Mesenchymal stem cell (in vitro differentiated cells and primary cell): Measurements from ENCODE around the gene COL13A1.
A peak's percentile ranks its signal among the peaks of the same experiment; 100 is the strongest.

Source experiments
- DNase-seq: peaks from one replicate; pipeline ENCODE4 v3.0.0-alpha.2; 2013
- H2AFZ ChIP-seq: one replicate; pipeline ENCODE4 v1.6.1; 2013; ENCODE audit warnings: low read depth, mild to moderate bottlenecking, control low read depth, inconsistent platforms, low read length, moderate library complexity
- H2AK5ac ChIP-seq: 2 replicates; pipeline ENCODE4 v1.6.1; 2013; ENCODE audit warnings: low read length, moderate library complexity, mild to moderate bottlenecking, inconsistent platforms; ENCODE audit not compliant: severe bottlenecking
- H2BK120ac ChIP-seq: one replicate; pipeline ENCODE4 v1.6.1; 2013; ENCODE audit warnings: low read depth, mild to moderate bottlenecking, inconsistent platforms, low read length, moderate library complexity
- H2BK12ac ChIP-seq, 2 experiments: one replicate each; pipeline ENCODE4 v1.6.1; 2013; ENCODE audit warnings: inconsistent platforms in 2 of 2, low read length in 2 of 2, mild to moderate bottlenecking in 2 of 2, moderate library complexity in 2 of 2, control low read depth in 1 of 2
- H2BK15ac ChIP-seq: one replicate; pipeline ENCODE4 v1.6.1; 2013; ENCODE audit warnings: mild to moderate bottlenecking, low read depth, inconsistent platforms; ENCODE audit not compliant: poor library complexity, severe bottlenecking
- H2BK5ac ChIP-seq: 2 replicates; pipeline ENCODE4 v1.6.1; 2013; ENCODE audit warnings: low read depth, mild to moderate bottlenecking, low read length, control low read depth, inconsistent platforms; ENCODE audit not compliant: poor library complexity, severe bottlenecking
- H3K14ac ChIP-seq, 2 experiments: one replicate each; pipeline ENCODE4 v1.6.1; 2013; ENCODE audit warnings: inconsistent platforms in 2 of 2, low read length in 2 of 2, control low read depth in 1 of 2, mild to moderate bottlenecking in 1 of 2, moderate library complexity in 1 of 2
- H3K18ac ChIP-seq, 2 experiments: one replicate each; pipeline ENCODE4 v1.6.1; 2013; ENCODE audit warnings: inconsistent platforms in 2 of 2, low read length in 2 of 2, control low read depth in 1 of 2, low read depth in 1 of 2, mild to moderate bottlenecking in 1 of 2
- H3K23ac ChIP-seq, 2 experiments: one replicate each; pipeline ENCODE4 v1.6.1; 2013; ENCODE audit warnings: inconsistent platforms in 2 of 2, low read length in 2 of 2, mild to moderate bottlenecking in 2 of 2, moderate library complexity in 2 of 2, control low read depth in 1 of 2
- H3K27ac ChIP-seq: 2 replicates; pipeline ENCODE4 v1.5.1; 2013; ENCODE audit warnings: mild to moderate bottlenecking, moderate library complexity, low read length, control low read depth, inconsistent platforms; ENCODE audit not compliant: poor library complexity, severe bottlenecking
- H3K27me3 ChIP-seq, 2 experiments: 2 replicates each; pipeline versions ENCODE4 v1.6.1 to v1.7.0; 2013; ENCODE audit warnings: low read length in 2 of 2, mild to moderate bottlenecking in 2 of 2, moderate library complexity in 2 of 2, control low read depth in 1 of 2, inconsistent platforms in 1 of 2; ENCODE audit not compliant: control insufficient read depth in 1 of 2, insufficient read depth in 1 of 2
- H3K36me3 ChIP-seq, 2 experiments: 2 replicates each; pipeline versions ENCODE4 v1.6.1 to v1.7.0; 2013; ENCODE audit warnings: low read length in 2 of 2, control low read depth in 1 of 2, inconsistent platforms in 1 of 2, low read depth in 1 of 2, mild to moderate bottlenecking in 1 of 2; ENCODE audit not compliant: insufficient read depth in 2 of 2, control insufficient read depth in 1 of 2
- H3K4ac ChIP-seq, 2 experiments: one replicate each; pipeline ENCODE4 v1.6.1; 2013; ENCODE audit warnings: inconsistent platforms in 2 of 2, low read length in 2 of 2, mild to moderate bottlenecking in 2 of 2, moderate library complexity in 2 of 2, control low read depth in 1 of 2, low read depth in 1 of 2
- H3K4me1 ChIP-seq: 2 replicates; pipeline ENCODE4 v1.6.1; 2013; ENCODE audit warnings: low read depth, low read length, control low read depth; ENCODE audit not compliant: control insufficient read depth, insufficient read depth
- H3K4me2 ChIP-seq: 2 replicates; pipeline ENCODE4 v1.6.1; 2013; ENCODE audit warnings: low read length, mild to moderate bottlenecking, inconsistent platforms; ENCODE audit not compliant: poor library complexity, severe bottlenecking
- H3K4me3 ChIP-seq, 2 experiments: 2 replicates each; pipeline versions ENCODE4 v1.5.1 to v1.7.0; 2013; ENCODE audit warnings: low read length in 2 of 2, mild to moderate bottlenecking in 2 of 2, control low read depth in 1 of 2, low read depth in 1 of 2; ENCODE audit not compliant: insufficient read depth in 1 of 2
- H3K79me1 ChIP-seq: replicated peaks from 2 replicates; pipeline ENCODE4 v1.6.1; 2013; ENCODE audit warnings: mild to moderate bottlenecking, control low read depth, low read length, inconsistent platforms; ENCODE audit not compliant: poor library complexity, severe bottlenecking
- H3K9ac ChIP-seq: 2 replicates; pipeline ENCODE4 v1.7.0; 2013; ENCODE audit warnings: mild to moderate bottlenecking, low read length, moderate library complexity
- H3K9me3 ChIP-seq: 2 replicates; pipeline ENCODE4 v1.7.0; 2013; ENCODE audit warnings: mild to moderate bottlenecking, low read length; ENCODE audit not compliant: control insufficient read depth
- H4K8ac ChIP-seq: one replicate; pipeline ENCODE4 v1.6.1; 2013; ENCODE audit warnings: inconsistent platforms, mild to moderate bottlenecking, low read length, moderate library complexity
- H4K91ac ChIP-seq: one replicate; pipeline ENCODE4 v1.6.1; 2013; ENCODE audit warnings: mild to moderate bottlenecking, low read length, inconsistent platforms
- WGBS: methylation state at CpG from one replicate; pipeline ENCODE4 v1.1.7; 2013; ENCODE audit warnings: mixed read lengths; 5-methylcytosine and 5-hydroxymethylcytosine counted together

COL13A1 gene

DNA sequence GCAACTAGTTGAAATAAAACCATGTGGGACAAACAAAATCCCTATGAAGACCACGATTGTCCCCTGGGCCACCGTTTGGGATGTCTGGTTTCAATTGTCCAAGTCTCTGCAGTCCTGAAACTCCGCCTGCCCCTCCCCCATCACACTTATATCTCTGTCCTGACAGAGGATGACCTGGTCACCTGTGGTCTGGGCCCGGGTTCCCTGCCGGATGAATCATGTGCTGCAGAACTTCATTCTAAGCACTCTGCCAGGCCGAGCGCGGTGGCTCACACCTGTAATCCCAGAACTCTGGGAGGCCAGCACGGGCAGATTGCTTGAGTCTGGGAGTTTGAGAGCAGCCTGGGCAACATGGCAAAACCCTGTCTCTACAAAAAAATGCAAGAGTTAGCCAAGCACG lies 91.1 kb downstream of the COL13A1 start:
- H2BK5ac ChIP-seq, result no peak overlapping the region
- no peak overlapping the region for H3K23ac ChIP-seq
- H4K91ac ChIP-seq, result no peak overlapping the region
- H3K18ac ChIP-seq, result no peak overlapping the region
- H3K4me2 ChIP-seq, result no peak overlapping the region
- H3K79me1 ChIP-seq, result no peaks in the 10 kb centered on the region
- peaks cover 24% of the 10 kb centered on the region for H3K4me1 ChIP-seq
- H3K14ac ChIP-seq, result no peak overlapping the region
- no peak overlapping the region for H3K4me3 ChIP-seq
- H2BK120ac ChIP-seq, result no peak overlapping the region
- 87% methylated on average over 10 of the region's 10 CpGs for WGBS
- H3K27me3 ChIP-seq, result no peaks in the 10 kb centered on the region
- peaks cover 17 to 43% of the 10 kb centered on the region in 2 experiments for H3K36me3 ChIP-seq
- no peaks in the 10 kb centered on the region for H3K9me3 ChIP-seq
- no peak overlapping the region for H2AK5ac ChIP-seq
- no peak overlapping the region for H3K27ac ChIP-seq
- no peak for DNase-seq
- H2BK12ac ChIP-seq, result no peak overlapping the region
- no peak overlapping the region for H2AFZ ChIP-seq
- no peak overlapping the region for H3K4ac ChIP-seq
- no peak overlapping the region for H3K9ac ChIP-seq
- H2BK15ac ChIP-seq, result no peak overlapping the region
- H4K8ac ChIP-seq, result no peak overlapping the region

DNA sequence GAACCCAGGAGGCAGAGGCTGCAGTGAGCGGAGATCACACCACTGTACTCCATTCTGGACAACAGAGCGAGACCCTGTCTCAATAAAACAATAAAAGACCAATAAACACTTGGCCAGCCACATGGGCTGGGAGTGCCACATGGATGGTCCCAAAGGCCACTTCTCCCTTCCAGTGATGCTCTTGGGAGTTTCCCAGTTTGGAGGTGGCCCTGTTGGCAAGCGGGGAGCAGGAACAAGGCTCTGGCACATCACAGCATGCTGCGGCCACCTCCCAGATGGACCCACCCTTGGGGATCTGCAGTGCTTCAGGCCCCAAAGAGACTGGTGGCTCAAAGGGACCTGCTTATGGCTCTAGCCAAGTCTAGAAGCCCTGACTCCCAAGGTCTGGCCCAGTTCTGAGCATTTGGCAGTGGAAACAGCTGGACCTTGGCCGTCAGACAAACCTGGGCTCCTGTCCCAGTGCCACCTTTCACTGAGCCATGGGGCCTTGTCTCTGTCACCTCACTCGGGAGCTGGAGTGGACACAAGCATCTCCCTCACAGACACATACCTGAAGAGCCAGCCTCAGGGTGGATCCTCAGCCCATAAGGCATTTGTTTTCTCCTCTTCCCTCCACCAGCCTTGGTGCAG lies 91.7 kb downstream of the COL13A1 start:
- Histone ChIP-seq H2BK15ac (no peak overlapping the region), H3K9ac (no peak overlapping the region), H2BK12ac (no peak overlapping the region), H3K18ac (no peak overlapping the region), H3K4ac (no peak overlapping the region), H3K4me2 (no peak overlapping the region), H3K9me3 (no peaks in the 10 kb centered on the region), H3K27me3 (no peaks in the 10 kb centered on the region), H2AFZ (no peak overlapping the region), H3K79me1 (no peaks in the 10 kb centered on the region), H3K14ac (no peak overlapping the region), H2BK120ac (no peak overlapping the region), H4K91ac (no peak overlapping the region), H4K8ac (no peak overlapping the region), H3K23ac (no peak overlapping the region), H3K4me1 (peaks cover 24% of the 10 kb centered on the region), H3K4me3 (no peak overlapping the region), H2BK5ac (no peak overlapping the region), H3K27ac (no peak overlapping the region), H2AK5ac (no peak overlapping the region), H3K36me3 (peaks cover 12 to 42% of the 10 kb centered on the region in 2 experiments)
- 95% methylated on average over 6 of the region's 6 CpGs for WGBS
- DNase-seq, result no peak

DNA sequence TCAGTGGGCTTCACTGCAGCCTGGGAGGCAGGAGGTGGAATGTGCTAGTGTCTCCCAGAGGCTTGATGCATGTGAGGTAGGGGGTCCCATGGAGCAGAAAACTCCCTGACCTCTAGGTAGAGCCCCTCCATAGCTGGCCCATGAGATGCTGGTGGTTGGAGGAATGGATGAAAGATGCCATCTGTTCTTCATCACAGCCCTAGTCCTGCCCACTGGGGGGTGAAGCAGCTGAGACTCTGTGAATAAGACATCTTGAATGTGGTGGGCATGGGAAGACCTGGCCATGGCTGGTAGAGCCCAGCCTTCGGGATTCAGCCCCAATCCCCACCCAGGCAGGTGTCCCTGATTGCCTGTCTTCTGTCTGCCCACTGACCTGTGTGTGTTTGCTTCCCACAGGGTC lies 92.5 kb downstream of the COL13A1 start:
- H4K8ac ChIP-seq, result no peak overlapping the region
- H2AK5ac ChIP-seq, result no peak overlapping the region
- H3K4me2 ChIP-seq, result no peak overlapping the region
- no peak overlapping the region for H3K14ac ChIP-seq
- H4K91ac ChIP-seq, result no peak overlapping the region
- no peak overlapping the region for H2BK120ac ChIP-seq
- H3K9me3 ChIP-seq, result no peaks in the 10 kb centered on the region
- H2BK5ac ChIP-seq, result no peak overlapping the region
- H3K36me3 ChIP-seq, result peaks cover 15 to 35% of the 10 kb centered on the region in 2 experiments
- WGBS, result 100% methylated on average over 1 of the region's 1 CpG
- no peak overlapping the region for H3K4ac ChIP-seq
- H2BK15ac ChIP-seq, result no peak overlapping the region
- H3K4me3 ChIP-seq, result no peak overlapping the region
- H3K27ac ChIP-seq, result no peak overlapping the region
- H3K79me1 ChIP-seq, result no peaks in the 10 kb centered on the region
- peaks cover 24% of the 10 kb centered on the region for H3K4me1 ChIP-seq
- H3K9ac ChIP-seq, result no peak overlapping the region
- no peaks in the 10 kb centered on the region for H3K27me3 ChIP-seq
- no peak overlapping the region for H3K18ac ChIP-seq
- DNase-seq, result no peak
- H2BK12ac ChIP-seq, result no peak overlapping the region
- no peak overlapping the region for H3K23ac ChIP-seq
- H2AFZ ChIP-seq, result no peak overlapping the region

DNA sequence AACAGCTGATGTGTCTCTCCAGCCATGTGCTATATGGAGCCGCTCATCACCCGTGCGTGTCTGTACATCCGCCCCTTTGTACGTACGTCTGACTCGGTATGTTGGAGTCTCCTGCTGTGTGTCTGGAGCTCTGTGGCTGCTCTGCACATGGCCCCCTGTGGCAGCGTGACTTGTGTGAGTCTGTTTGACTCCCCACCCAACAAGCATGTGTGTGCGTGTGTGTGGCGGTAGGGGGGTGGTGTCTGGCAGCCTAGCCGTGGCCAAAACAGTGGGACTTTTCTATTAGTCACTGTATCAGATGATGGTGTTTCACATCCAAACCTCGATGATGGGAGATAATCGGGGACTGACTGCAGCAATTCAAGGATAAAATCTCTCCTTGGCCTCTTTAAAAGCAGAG lies 94.1 kb downstream of the COL13A1 start:
- H3K23ac ChIP-seq, result no peak overlapping the region
- H3K4me3 ChIP-seq, result peak overlapping the region in 1 of 2 experiments; percentile 2
- H2BK15ac ChIP-seq, result no peak overlapping the region
- H3K4me2 ChIP-seq, result no peak overlapping the region
- no peak overlapping the region for H4K8ac ChIP-seq
- no peaks in the 10 kb centered on the region for H3K79me1 ChIP-seq
- H3K4me1 ChIP-seq, result peaks cover 24% of the 10 kb centered on the region
- no peak overlapping the region for H4K91ac ChIP-seq
- H3K27me3 ChIP-seq, result no peaks in the 10 kb centered on the region
- H2AK5ac ChIP-seq, result no peak overlapping the region
- H2AFZ ChIP-seq, result no peak overlapping the region
- peak overlapping the region; percentile 84 for H3K9ac ChIP-seq
- DNase-seq, result peak; percentile 35
- H3K4ac ChIP-seq, result no peak overlapping the region
- H2BK5ac ChIP-seq, result no peak overlapping the region
- H3K27ac ChIP-seq, result no peak overlapping the region
- no peak overlapping the region for H2BK12ac ChIP-seq
- no peak overlapping the region for H2BK120ac ChIP-seq
- no peak overlapping the region for H3K14ac ChIP-seq
- no peak overlapping the region for H3K18ac ChIP-seq
- H3K9me3 ChIP-seq, result no peaks in the 10 kb centered on the region
- peaks cover 13 to 24% of the 10 kb centered on the region in 2 experiments for H3K36me3 ChIP-seq
- 93% methylated on average over 13 of the region's 13 CpGs for WGBS
